GM19467 (cell line): ENCODE results near the gene PSD2.

Source experiments
- ATAC-seq: cut with Tn5 transposase; IDR thresholded peaks from one replicate; pipeline ENCODE4 v1.9.1; 2021; ENCODE audit warnings: mild to moderate bottlenecking, moderate library complexity; ENCODE audit not compliant: unreplicated experiment

Gene PSD2

GRCh38 chr5:139872851-139873794 is 77.5 kb downstream of the PSD2 start:
- no peak for ATAC-seq

- no peak for ATAC-seq
Observed at GRCh38 chr5:139875957-139876356, 80.3 kb downstream of the PSD2 start.

GRCh38 chr5:139877129-139877597 is 81.6 kb downstream of the PSD2 start:
- no peak for ATAC-seq

GRCh38 chr5:139878093-139878492 is 82.5 kb downstream of the PSD2 start:
- ATAC-seq, result no peak

GRCh38 chr5:139880416-139881142 is 85.0 kb downstream of the PSD2 start:
- ATAC-seq, result no peak

GRCh38 chr5:139881143-139881733 is 85.6 kb downstream of the PSD2 start:
- ATAC-seq, result no peak

GRCh38 chr5:139882316-139882715 is 86.7 kb downstream of the PSD2 start:
- ATAC-seq, result no peak

GRCh38 chr5:139882961-139883539 is 87.4 kb downstream of the PSD2 start:
- ATAC-seq, result no peak

GRCh38 chr5:139884144-139884543 is 88.5 kb downstream of the PSD2 start:
- ATAC-seq, result no peak

GRCh38 chr5:139884734-139885133 is 89.1 kb downstream of the PSD2 start:
- no peak for ATAC-seq

- ATAC-seq, result no peak
Observed at GRCh38 chr5:139885172-139885856, 89.7 kb downstream of the PSD2 start.

- ATAC-seq, result no peak
Observed at GRCh38 chr5:139885857-139886208, 90.2 kb downstream of the PSD2 start.

- ATAC-seq, result no peak
Observed at GRCh38 chr5:139886213-139886612, 90.6 kb downstream of the PSD2 start.

GRCh38 chr5:139888370-139888769 is 92.8 kb downstream of the PSD2 start:
- ATAC-seq, result no peak

GRCh38 chr5:139889410-139889809 is 93.8 kb downstream of the PSD2 start:
- ATAC-seq, result no peak

- ATAC-seq, result no peak
Observed at GRCh38 chr5:139893873-139894272, 98.3 kb downstream of the PSD2 start.
